Hepatocyte (in vitro differentiated cells): ENCODE measurements around the gene RAP1GAP2.

ENCODE experiments used
- CTCF ChIP-seq: fragments of 200-600 bp; sonication (generic); IDR thresholded peaks from 2 replicates; pipeline ENCODE4 v1.5.1; 2016; ENCODE audit warnings: antibody characterized with exemption, mild to moderate bottlenecking; ENCODE audit not compliant: poor library complexity
- EZH2 ChIP-seq: fragments of 200-600 bp; sonication (generic); IDR thresholded peaks from 2 replicates; pipeline ENCODE4 v1.6.1; 2016; ENCODE audit warnings: antibody characterized with exemption, mild to moderate bottlenecking, borderline replicate concordance

GRCh38 chr17:2847381-2848333 lies 51.4 kb downstream of the RAP1GAP2 start:
- TF ChIP-seq EZH2, result no peak
- no peak for TF ChIP-seq CTCF
